ENCODE results near the gene TMEM270. TPM values are rescaled to one million over a fixed set of nuclear protein-coding genes. Genes with fewer than 3 reads are reported as not detected.

Gene TMEM270
- total and polyA plus RNA-seq, 2 of the 8 experiments (the other 6 are each of a cell fraction or from before 2014, with no cell fraction given) = 0.26 TPM; not detected in 1

DNA sequence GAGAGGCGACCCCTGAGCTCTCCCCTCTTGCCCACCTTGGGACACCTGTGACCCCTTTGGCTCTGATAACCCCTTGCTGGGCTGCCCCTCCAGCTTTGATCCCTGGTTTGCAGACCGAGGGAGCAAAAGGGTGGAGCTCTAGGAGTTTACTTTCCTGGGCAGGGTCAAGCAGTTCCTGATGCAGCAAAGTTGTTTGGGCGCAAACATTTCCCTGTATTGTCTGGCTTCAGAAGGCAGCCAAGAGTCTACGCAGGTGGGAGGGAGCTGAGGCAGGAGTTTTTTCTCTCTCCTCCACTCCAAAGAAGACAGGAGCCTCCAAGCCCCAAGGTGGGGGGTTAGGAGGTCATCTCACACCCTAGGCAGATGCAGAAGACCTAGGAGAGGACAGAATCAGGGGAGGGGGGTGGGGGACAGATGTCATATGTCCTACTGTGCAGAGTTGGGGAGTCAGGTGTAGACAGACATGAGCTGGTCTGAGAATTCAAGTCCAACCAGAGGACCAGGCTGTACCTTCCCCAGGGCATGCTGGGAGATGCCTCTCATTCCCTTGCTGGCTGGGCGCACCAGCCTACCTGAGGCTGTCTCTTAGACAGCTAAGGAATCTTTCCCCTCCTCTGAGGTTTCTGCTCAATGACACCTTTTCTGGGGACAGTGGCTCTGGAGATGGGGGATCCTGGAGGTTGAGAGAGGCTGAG, 20.5 kb downstream of the TMEM270 start:
- Histone ChIP-seq H4K8ac (ENCODE audit: extremely low read depth, insufficient read depth, low read length) (no peak overlapping the region), H4K20me1 (replicated peaks in 1 of 2; ENCODE audit: control insufficient read depth in 1 of 2, insufficient read depth in 2 of 2, low read length in 2 of 2) (no peaks in the 10 kb centered on the region), H3K4ac (replicated peaks; ENCODE audit: insufficient read length, low read depth, low read length) (no peak overlapping the region), H3K56ac (replicated peaks; ENCODE audit: insufficient read length, low read depth, low read length) (no peak overlapping the region), H2BK15ac (ENCODE audit: low read length) (no peak overlapping the region; the same call in 1 of the 2 replicates), H2BK120ac (replicated peaks; ENCODE audit: low read depth, low read length) (no peak overlapping the region), H3K18ac (ENCODE audit: extremely low read depth, low read length) (no peak overlapping the region), H2BK20ac (ENCODE audit: low read length) (no peak overlapping the region), H3K79me2 (ENCODE audit: control insufficient read depth in 1 of 2, insufficient read depth in 2 of 2, low read length in 2 of 2) (no peaks in the 10 kb centered on the region), H3K79me1 (ENCODE audit: low read depth, low read length) (no peaks in the 10 kb centered on the region), H3K9ac (replicated peaks in 1 of 4; ENCODE audit: extremely low read depth in 1 of 4, low read depth in 3 of 4, low read length in 3 of 4) (no peak overlapping the region), H4K91ac (replicated peaks; ENCODE audit: insufficient read length, low read length) (no peak overlapping the region), H4K5ac (ENCODE audit: insufficient read length, low read depth, low read length) (no peak overlapping the region), H3K4me1 (replicated peaks in 1 of 4; ENCODE audit: control insufficient read depth in 3 of 4, insufficient read depth in 4 of 4, low read length in 3 of 4) (no peaks in the 10 kb centered on the region; a peak in 3 of 7 replicates), H2BK5ac (ENCODE audit: low read depth, low read length) (no peak overlapping the region), H2AFZ (ENCODE audit: low read length) (no peak overlapping the region), H3K36me3 (ENCODE audit: control insufficient read depth in 2 of 4, insufficient read depth in 4 of 4, low read length in 3 of 4) (no peaks in the 10 kb centered on the region), H3K4me3 (ENCODE audit: extremely low read depth in 1 of 4, insufficient read depth in 2 of 4, low read depth in 3 of 4, low read length in 4 of 4) (no peak overlapping the region), H3K23me2 (ENCODE audit: low read depth, low read length) (no peaks in the 10 kb centered on the region), H3K4me2 (ENCODE audit: insufficient read depth in 1 of 2, low read depth in 2 of 2, low read length in 2 of 2) (no peak overlapping the region), H2AK5ac (ENCODE audit: low read depth, low read length) (no peak overlapping the region), H3K14ac (ENCODE audit: insufficient read length) (no peak overlapping the region), H2BK12ac (ENCODE audit: low read depth, low read length) (no peak overlapping the region), H3K27ac (ENCODE audit: low read depth, low read length) (no peak overlapping the region), H3K9me3 (ENCODE audit: insufficient read depth in 2 of 2, low read depth in 1 of 2, low read length in 1 of 2) (no peaks in the 10 kb centered on the region), H3K23ac (ENCODE audit: insufficient read length) (no peak overlapping the region), H3K27me3 (replicated peaks in 1 of 4; ENCODE audit: control insufficient read depth in 3 of 4, extremely low read depth in 1 of 4, insufficient read depth in 3 of 4, low read length in 3 of 4) (no peaks in the 10 kb centered on the region)
- TF ChIP-seq SAP30 (IDR thresholded peaks at IDR 0.05; ENCODE audit: insufficient read depth, insufficient replicate concordance, low read length) (no peak), TAF7 (optimal IDR thresholded peaks at IDR 0.05; ENCODE audit: borderline replicate concordance, low read depth, low read length) (no peak), NRF1 (IDR thresholded peaks at IDR 0.05; ENCODE audit: low read depth, low read length) (no peak), ASH2L (IDR thresholded peaks at IDR 0.05; ENCODE audit: low read length) (no peak), SRF (IDR thresholded peaks at IDR 0.05; ENCODE audit: low read depth, low read length) (no peak), MAFK (IDR thresholded peaks at IDR 0.05; ENCODE audit: low read depth, low read length) (no peak), RNF2 (IDR thresholded peaks at IDR 0.05; ENCODE audit: borderline replicate concordance, low read depth, low read length, missing control alignments, poor library complexity, severe bottlenecking) (no peak), EZH2 (IDR thresholded peaks at IDR 0.05; ENCODE audit: low read depth, low read length, severe bottlenecking) (no peak), HDAC6 (IDR thresholded peaks at IDR 0.05; ENCODE audit: low read depth, low read length) (no peak), RAD21 (IDR thresholded peaks at IDR 0.05 in 1 of 2, conservative IDR thresholded peaks at IDR 0.05 in 1 of 2; ENCODE audit: low read depth in 2 of 2, low read length in 2 of 2) (no peak)
- ChIA-PET CTCF (ENCODE audit: partially characterized antibody) (interaction anchor here (0.6 to 4.1 kb wide), 11 partner anchors 10 to 275 kb away, joined by 3 to 14 read pairs (median 3); no protein-coding TSS in a partner anchor), POLR2A (ENCODE audit: partially characterized antibody) (interaction anchor here (2.2 kb wide), 1 partner anchor 21 kb away, joined by 8 read pairs; no protein-coding TSS in a partner anchor)
- no peak for DNase-seq (ENCODE audit: low read depth in 1 of 2, low spot score in 2 of 2)
- WGBS, 2 experiments (ENCODE audit: extremely low coverage in 1 of 2, insufficient coverage in 1 of 2, insufficient read length in 1 of 2, insufficient replicate concordance in 2 of 2, low coverage in 1 of 2, low lambda C conversion rate in 2 of 2, missing lambda C conversion rate in 1 of 2) = 82% methylated on average over 5 of the region's 5 CpGs; no CpG with 5 or more reads in 1 of the 2 experiments
- no peak for FAIRE-seq
